ENCODE results near the gene FAM149B1.

Gene FAM149B1

DNA sequence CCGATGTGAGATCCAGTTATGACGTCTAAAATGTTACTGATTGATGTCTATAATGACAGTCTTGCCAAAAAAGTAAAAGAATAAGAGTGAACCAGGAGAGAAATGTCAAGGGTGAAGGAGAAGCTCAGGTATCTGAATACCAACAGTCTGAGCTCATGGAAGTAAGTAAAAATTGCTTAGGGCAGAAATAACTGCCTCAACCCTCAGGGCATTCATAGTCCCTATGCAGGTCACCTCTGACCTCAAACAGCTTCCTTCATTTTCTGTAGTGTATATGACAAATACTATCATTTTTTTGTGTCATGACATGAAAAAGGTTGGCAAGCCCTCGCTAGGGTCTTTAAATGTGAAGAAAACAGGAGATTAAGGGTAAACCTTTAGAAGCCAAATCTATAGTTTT lies 125.5 kb downstream of the FAM149B1 start:
- no peak for DNase-seq
